ENCODE results near the gene PTPN9. TPM values are rescaled to one million over a fixed set of nuclear protein-coding genes. Genes with fewer than 3 reads are reported as not detected.
A peak's percentile ranks its signal among the peaks of the same experiment; 100 is the strongest.
"Not testable (repeated sequence)": the region's sequence is repeated elsewhere in the genome, so short reads cannot be mapped to it uniquely, and the experiment has no call there.

The PTPN9 gene
- total RNA-seq, 1 experiment from 2014 or later = 15.7 TPM

DNA sequence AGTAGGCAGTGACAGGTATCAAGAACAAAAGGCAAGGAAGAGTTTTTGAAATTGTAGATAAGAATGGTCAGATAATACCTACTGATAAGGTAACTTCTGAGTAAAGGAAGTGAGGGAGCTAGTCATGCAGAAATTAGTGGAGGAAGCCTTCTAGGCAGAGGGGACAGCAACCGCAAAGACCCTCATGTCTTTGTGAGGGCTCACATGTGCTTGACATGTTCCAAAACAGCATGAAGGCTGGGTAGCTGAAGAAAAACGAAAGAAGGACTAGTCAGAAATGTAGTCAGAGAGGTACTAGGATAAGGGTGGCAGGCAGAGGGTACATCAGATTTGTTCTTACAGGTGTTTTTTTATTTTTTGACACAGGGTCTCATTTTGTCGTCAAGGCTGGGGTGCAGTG, 133.0 kb downstream of the PTPN9 start:
- H3K4me1 ChIP-seq (ENCODE audit: insufficient read depth, low read length) = peaks cover 23% of the 10 kb centered on the region
- DNase-seq = no peak
- CTCF ChIA-PET = no interaction called here
- H2AFZ ChIP-seq (ENCODE audit: low read length) = no peak overlapping the region
- H3F3A ChIP-seq (ENCODE audit: low read length, unreplicated experiment) = no peaks in the 10 kb centered on the region
- no peaks in the 10 kb centered on the region for H3K27me3 ChIP-seq (ENCODE audit: low read length)
- H3K79me2 ChIP-seq (ENCODE audit: low read length) = peaks cover 93% of the 10 kb centered on the region
- no peak overlapping the region for H3K4me3 ChIP-seq (ENCODE audit: low read length)
- TF ChIP-seq EZH2 (IDR thresholded peaks at IDR 0.05; ENCODE audit: low read length, unreplicated experiment) (no peak), EZH2phosphoT487 (IDR thresholded peaks at IDR 0.05; ENCODE audit: borderline replicate concordance, low read length) (no peak)
- TF ChIP-seq, protein P1, sequence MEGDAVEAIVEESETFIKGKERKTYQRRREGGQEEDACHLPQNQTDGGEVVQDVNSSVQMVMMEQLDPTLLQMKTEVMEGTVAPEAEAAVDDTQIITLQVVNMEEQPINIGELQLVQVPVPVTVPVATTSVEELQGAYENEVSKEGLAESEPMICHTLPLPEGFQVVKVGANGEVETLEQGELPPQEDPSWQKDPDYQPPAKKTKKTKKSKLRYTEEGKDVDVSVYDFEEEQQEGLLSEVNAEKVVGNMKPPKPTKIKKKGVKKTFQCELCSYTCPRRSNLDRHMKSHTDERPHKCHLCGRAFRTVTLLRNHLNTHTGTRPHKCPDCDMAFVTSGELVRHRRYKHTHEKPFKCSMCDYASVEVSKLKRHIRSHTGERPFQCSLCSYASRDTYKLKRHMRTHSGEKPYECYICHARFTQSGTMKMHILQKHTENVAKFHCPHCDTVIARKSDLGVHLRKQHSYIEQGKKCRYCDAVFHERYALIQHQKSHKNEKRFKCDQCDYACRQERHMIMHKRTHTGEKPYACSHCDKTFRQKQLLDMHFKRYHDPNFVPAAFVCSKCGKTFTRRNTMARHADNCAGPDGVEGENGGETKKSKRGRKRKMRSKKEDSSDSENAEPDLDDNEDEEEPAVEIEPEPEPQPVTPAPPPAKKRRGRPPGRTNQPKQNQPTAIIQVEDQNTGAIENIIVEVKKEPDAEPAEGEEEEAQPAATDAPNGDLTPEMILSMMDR (conservative IDR thresholded peaks at IDR 0.05; ENCODE audit: low read depth, low read length) = no peak
- H3K9me2 ChIP-seq (replicated peaks; ENCODE audit: low read length) = no peaks in the 10 kb centered on the region
- POLR2A ChIA-PET (ENCODE audit: unreplicated experiment) = interaction anchor here (0.6 kb wide), 1 partner anchor 338 kb away, joined by 3 read pairs; no protein-coding TSS in a partner anchor
- no peak overlapping the region for H3K27ac ChIP-seq (ENCODE audit: low read length)
- ATAC-seq = no peak
- intact Hi-C loops (cut with micrococcal nuclease) = no loop called here
- H3K36me3 ChIP-seq (ENCODE audit: low read depth, low read length) = peaks cover 13% of the 10 kb centered on the region; the same call in 1 of the 2 replicates
- H3K4me2 ChIP-seq (ENCODE audit: low read length) = no peak overlapping the region
- H4K20me1 ChIP-seq (ENCODE audit: low read length) = peaks cover 34% of the 10 kb centered on the region
- no peak overlapping the region for H3K9ac ChIP-seq (ENCODE audit: low read length)
- no TSS peak for BruUV-seq (replicated peaks)
- no peaks in the 10 kb centered on the region for H3K9me3 ChIP-seq (ENCODE audit: low read length)

DNA sequence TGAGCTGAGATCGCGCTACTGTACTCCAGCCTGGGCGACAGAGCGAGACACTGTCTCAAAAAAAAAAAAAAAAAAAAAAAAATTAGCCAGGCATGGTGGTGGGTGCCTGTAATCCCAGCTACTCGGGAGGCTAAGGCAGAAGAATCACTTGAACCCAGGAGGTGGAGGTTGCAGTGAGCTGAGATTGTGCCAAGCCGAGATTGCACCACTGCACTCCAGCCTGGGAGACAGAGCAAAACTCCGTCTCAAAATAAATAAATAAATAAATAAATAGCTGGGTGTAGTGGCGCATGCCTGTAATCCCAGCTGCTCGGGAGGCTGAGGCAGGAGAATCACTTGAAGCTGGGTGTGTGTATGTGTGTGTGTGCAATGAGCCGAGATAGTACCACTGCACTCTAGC, 133.8 kb downstream of the PTPN9 start:
- H3K9me3 ChIP-seq (ENCODE audit: low read length); H3K27ac ChIP-seq (ENCODE audit: low read length); H3K4me3 ChIP-seq (ENCODE audit: low read length); intact Hi-C loops (cut with micrococcal nuclease); CTCF ChIA-PET; H3K27me3 ChIP-seq (ENCODE audit: low read length); H3K4me2 ChIP-seq (ENCODE audit: low read length); DNase-seq; POLR2A ChIA-PET (ENCODE audit: unreplicated experiment); H3F3A ChIP-seq (ENCODE audit: low read length, unreplicated experiment); H3K9ac ChIP-seq (ENCODE audit: low read length); ATAC-seq; H2AFZ ChIP-seq (ENCODE audit: low read length); H3K9me2 ChIP-seq (replicated peaks; ENCODE audit: low read length); BruUV-seq (replicated peaks): not testable (repeated sequence)
- peaks cover 97% of the 10 kb centered on the region for H3K79me2 ChIP-seq (ENCODE audit: low read length)
- peaks cover 34% of the 10 kb centered on the region for H4K20me1 ChIP-seq (ENCODE audit: low read length)
- peaks cover 13% of the 10 kb centered on the region; the same call in 1 of the 2 replicates for H3K36me3 ChIP-seq (ENCODE audit: low read depth, low read length)
- peaks cover 23% of the 10 kb centered on the region for H3K4me1 ChIP-seq (ENCODE audit: insufficient read depth, low read length)

DNA sequence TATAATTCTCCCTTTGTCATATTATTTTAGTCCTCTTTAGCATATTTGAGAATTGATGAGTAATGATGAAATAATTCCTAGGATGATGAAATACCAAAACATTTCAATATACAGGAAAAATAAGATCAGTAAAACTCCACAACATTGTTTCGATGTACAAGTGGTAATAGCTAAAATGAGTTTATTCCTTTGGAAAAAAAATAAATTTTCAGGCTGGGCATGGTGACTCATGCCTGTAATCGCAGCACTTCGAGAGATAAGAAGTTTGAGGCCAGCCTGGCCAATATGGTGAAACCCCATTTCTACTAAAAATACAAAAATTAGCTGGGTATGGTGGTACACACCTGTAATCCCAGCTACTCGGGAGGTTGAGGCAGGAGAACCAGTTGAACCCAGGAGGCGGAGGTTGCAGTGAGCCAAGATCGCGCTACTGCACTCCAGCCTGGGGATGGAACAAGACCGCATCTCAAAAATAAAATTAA, 135.1 kb downstream of the PTPN9 start:
- Histone ChIP-seq H3K79me2 (ENCODE audit: low read length) (peaks cover 95% of the 10 kb centered on the region), H3K4me2 (ENCODE audit: low read length) (peak overlapping the region; percentile 59), H3K4me1 (ENCODE audit: insufficient read depth, low read length) (peaks cover 13% of the 10 kb centered on the region), H3K36me3 (ENCODE audit: low read depth, low read length) (peaks cover 13% of the 10 kb centered on the region; the same call in 1 of the 2 replicates), H4K20me1 (ENCODE audit: low read length) (peaks cover 23% of the 10 kb centered on the region)
- POLR2A ChIA-PET (ENCODE audit: unreplicated experiment); H3K9me2 ChIP-seq (replicated peaks; ENCODE audit: low read length); CTCF ChIA-PET; H3F3A ChIP-seq (ENCODE audit: low read length, unreplicated experiment); H3K4me3 ChIP-seq (ENCODE audit: low read length); ATAC-seq; H3K27me3 ChIP-seq (ENCODE audit: low read length); intact Hi-C loops (cut with micrococcal nuclease); H3K27ac ChIP-seq (ENCODE audit: low read length); H3K9me3 ChIP-seq (ENCODE audit: low read length); H2AFZ ChIP-seq (ENCODE audit: low read length); H3K9ac ChIP-seq (ENCODE audit: low read length): not testable (repeated sequence)
- DNase-seq = peak; percentile 41
- BruUV-seq (replicated peaks) = TSS peak; percentile 66

DNA sequence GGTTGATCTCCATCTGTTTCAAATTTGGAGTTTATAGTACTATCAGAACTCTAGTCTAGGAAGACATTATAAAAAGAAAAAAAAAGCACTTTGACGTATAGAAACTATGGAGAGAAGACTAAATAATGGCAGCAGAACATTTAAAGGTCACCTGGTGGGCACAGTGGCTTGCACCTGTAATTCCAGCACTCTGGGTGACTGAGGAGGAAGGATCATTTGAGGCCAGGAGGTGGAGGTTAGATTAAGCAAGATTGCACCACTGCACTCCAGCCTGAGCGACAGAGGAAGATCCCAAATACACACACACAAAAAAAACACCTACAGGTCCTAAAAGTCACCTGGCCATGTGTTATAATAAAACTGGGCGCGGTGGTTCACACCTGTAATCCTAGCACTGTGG, 141.4 kb downstream of the PTPN9 start:
- Histone ChIP-seq H3F3A (ENCODE audit: low read length, unreplicated experiment) (no peaks in the 10 kb centered on the region), H3K9me3 (ENCODE audit: low read length) (no peaks in the 10 kb centered on the region), H3K27ac (ENCODE audit: low read length) (no peak overlapping the region), H2AFZ (ENCODE audit: low read length) (no peak overlapping the region), H3K9me2 (replicated peaks; ENCODE audit: low read length) (no peaks in the 10 kb centered on the region), H3K36me3 (ENCODE audit: low read depth, low read length) (peaks cover 11% of the 10 kb centered on the region), H3K79me2 (ENCODE audit: low read length) (peaks cover 95% of the 10 kb centered on the region), H3K27me3 (ENCODE audit: low read length) (no peaks in the 10 kb centered on the region), H3K4me1 (ENCODE audit: insufficient read depth, low read length) (no peaks in the 10 kb centered on the region), H3K9ac (ENCODE audit: low read length) (no peak overlapping the region), H3K4me2 (ENCODE audit: low read length) (no peak overlapping the region), H4K20me1 (ENCODE audit: low read length) (0 out of 2 replicates have a peak, but pooled peaks cover 4% of the 10 kb centered on the region), H3K4me3 (ENCODE audit: low read length) (no peak overlapping the region)
- ATAC-seq (no peak), DNase-seq (no peak)
- CTCF ChIA-PET = no interaction called here
- intact Hi-C loops (cut with micrococcal nuclease) = no loop called here
- POLR2A ChIA-PET (ENCODE audit: unreplicated experiment) = no interaction called here
- no peak for TF ChIP-seq EZH2phosphoT487 (IDR thresholded peaks at IDR 0.05; ENCODE audit: borderline replicate concordance, low read length)
- TF ChIP-seq EZH2 (IDR thresholded peaks at IDR 0.05; ENCODE audit: low read length, unreplicated experiment) = no peak
- TF ChIP-seq, protein P1 (conservative IDR thresholded peaks at IDR 0.05; ENCODE audit: low read depth, low read length) = no peak
- no TSS peak for BruUV-seq (replicated peaks)

Measured in PC-3 (cell line).